AG10803 (cell line): ENCODE data around the gene ADCY1.
A peak's percentile ranks its signal among the peaks of the same experiment; 100 is the strongest.
"Not testable (repeated sequence)": the region's sequence is repeated elsewhere in the genome, so short reads cannot be mapped to it uniquely, and the experiment has no call there.

ENCODE experiments used
- DNase-seq: peaks from one replicate; pipeline ENCODE4 v3.0.0; 2010; ENCODE audit warnings: low read depth
- H3K4me3 ChIP-seq: 2 replicates; pipeline ENCODE4 v1.5.1; 2011; ENCODE audit warnings: mild to moderate bottlenecking, low read length, control low read depth
- CTCF ChIP-seq: conservative IDR thresholded peaks from 2 replicates; pipeline ENCODE4 v1.5.1; 2011; ENCODE audit warnings: mild to moderate bottlenecking, low read length, control low read depth, inconsistent platforms

ADCY1 gene

GRCh38 chr7:45748976-45749375 is 174.8 kb downstream of the ADCY1 start:
- DNase-seq, result peak; percentile 35
- TF ChIP-seq CTCF, result peak; percentile 35
- not testable (repeated sequence) for H3K4me3 ChIP-seq

GRCh38 chr7:45751352-45751751 is 177.2 kb downstream of the ADCY1 start:
- H3K4me3 ChIP-seq, DNase-seq: not testable (repeated sequence)

- DNase-seq, H3K4me3 ChIP-seq: not testable (repeated sequence)
Observed at GRCh38 chr7:45756333-45756732, 182.2 kb downstream of the ADCY1 start.

GRCh38 chr7:45756757-45757156 is 182.6 kb downstream of the ADCY1 start:
- DNase-seq, H3K4me3 ChIP-seq: not testable (repeated sequence)
- peak; percentile 35 for TF ChIP-seq CTCF

GRCh38 chr7:45759464-45759863 is 185.3 kb downstream of the ADCY1 start:
- not testable (repeated sequence) for DNase-seq, H3K4me3 ChIP-seq

- peak; percentile 96 for DNase-seq
- H3K4me3 ChIP-seq, result not testable (repeated sequence)
Observed at GRCh38 chr7:45761545-45762205, 187.5 kb downstream of the ADCY1 start.

GRCh38 chr7:45762225-45762994 is 188.2 kb downstream of the ADCY1 start:
- H3K4me3 ChIP-seq, result not testable (repeated sequence)
- peak; percentile 16 for DNase-seq

- H3K4me3 ChIP-seq, result peak overlapping the region; percentile 77
- DNase-seq, result peak; percentile 98
Observed at GRCh38 chr7:45768516-45769394, 194.6 kb downstream of the ADCY1 start.

GRCh38 chr7:45769626-45770025 is 195.5 kb downstream of the ADCY1 start:
- peak overlapping the region; percentile 77 for H3K4me3 ChIP-seq
- DNase-seq, result not testable (repeated sequence)
